22Rv1 (cell line): Measurements from ENCODE around the gene DCLK1.

Source experiments
- CTCF ChIP-seq: fragments of 450-650 bp; IDR thresholded peaks from 2 replicates; pipeline ENCODE4 v1.5.1; 2017; ENCODE audit warnings: mild to moderate bottlenecking
- ZFX ChIP-seq: fragments of 450-650 bp; IDR thresholded peaks from 2 replicates; pipeline ENCODE4 v1.6.1; 2017; ENCODE audit warnings: antibody characterized with exemption, borderline replicate concordance

- TF ChIP-seq CTCF (no peak), ZFX (no peak)
These were observed 365.2 kb downstream of the DCLK1 start for GRCh38 chr13:35765941-35766340.
